Stimulated activated CD8-positive, alpha-beta memory T cell treated with anti-CD3 and anti-CD28 coated beads, Interleukin-12 subunit alpha, Interleukin-12 subunit beta, amount 100 ng/mL, for 24 hours (primary cell): ENCODE results near the gene OCSTAMP.

Experiments used
- DNase-seq: peaks from one replicate; pipeline ENCODE4 v3.0.0-alpha.2; 2020; ENCODE audit errors: extremely low read depth

The OCSTAMP gene, protein sequence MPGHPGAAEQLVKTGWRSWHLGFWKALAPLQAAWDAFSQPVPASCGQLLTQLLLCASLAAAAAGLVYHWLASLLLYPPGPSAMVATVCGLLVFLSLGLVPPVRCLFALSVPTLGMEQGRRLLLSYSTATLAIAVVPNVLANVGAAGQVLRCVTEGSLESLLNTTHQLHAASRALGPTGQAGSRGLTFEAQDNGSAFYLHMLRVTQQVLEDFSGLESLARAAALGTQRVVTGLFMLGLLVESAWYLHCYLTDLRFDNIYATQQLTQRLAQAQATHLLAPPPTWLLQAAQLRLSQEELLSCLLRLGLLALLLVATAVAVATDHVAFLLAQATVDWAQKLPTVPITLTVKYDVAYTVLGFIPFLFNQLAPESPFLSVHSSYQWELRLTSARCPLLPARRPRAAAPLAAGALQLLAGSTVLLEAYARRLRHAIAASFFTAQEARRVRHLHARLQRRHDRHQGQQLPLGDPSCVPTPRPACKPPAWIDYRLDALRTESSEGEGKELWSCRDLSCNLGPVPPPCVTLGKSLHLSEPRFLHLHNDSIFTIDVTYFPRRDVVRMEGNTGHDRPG

DNA sequence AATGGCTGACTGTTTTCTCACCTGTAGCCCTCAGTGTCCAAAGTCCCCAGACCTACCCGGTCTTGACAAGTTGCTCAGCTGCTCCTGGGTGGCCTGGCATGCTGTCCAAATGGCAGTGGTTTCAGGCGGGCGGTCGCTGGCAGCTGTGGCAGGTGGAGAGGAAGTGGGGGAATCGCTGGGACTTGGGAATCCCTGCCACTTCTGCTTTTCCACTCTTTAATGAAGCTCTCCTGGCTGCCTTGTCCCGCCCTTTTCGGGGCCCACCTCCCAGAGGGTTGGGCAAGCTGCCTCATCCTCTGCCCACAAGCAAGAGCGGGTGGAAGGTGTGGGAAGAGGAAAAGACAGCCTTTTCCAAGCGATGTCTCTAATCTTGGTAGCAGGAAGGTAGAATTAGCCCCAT is at the start of gene OCSTAMP:
Gene OCSTAMP (minus strand): TSS at position 194 of the 400 bp plus-strand sequence. CDS start 94 bp downstream, at position 100.
- no peak for DNase-seq

DNA sequence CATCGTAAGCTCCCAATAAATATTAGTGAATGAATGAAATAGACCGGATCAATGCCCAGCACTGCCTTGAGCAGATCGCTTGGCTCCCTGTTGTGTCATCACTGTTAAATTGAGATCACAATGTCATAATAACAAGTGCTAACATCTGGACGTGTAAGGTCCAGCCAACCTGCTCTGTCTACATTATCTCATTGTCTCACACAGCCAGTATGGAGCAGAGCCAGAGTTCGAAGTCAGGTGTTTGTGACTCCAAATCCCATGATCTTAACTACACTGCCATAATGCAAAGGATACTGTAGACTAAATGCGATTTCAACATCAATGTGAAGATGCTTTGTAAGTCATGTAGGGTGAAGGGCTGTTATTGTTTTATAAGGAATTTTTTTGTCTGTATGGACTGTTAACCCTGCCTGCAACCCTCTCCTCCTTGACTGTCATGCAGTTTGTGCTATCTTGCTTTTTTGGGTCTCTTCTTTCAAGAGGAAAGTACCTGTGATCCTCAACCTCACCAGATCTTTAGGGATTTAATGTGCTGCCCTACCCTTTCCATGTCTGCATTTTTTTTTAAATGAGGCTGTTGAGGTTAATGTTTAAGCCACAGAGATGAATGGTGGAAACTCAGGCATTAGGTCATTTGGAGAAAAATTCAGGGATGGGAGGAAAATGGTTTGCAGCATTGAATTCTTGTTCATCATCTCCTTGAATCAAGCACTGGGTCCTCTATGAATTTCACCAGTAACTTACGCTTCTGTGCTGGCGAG is 49.0 kb upstream of the OCSTAMP start:
- DNase-seq: no peak

DNA sequence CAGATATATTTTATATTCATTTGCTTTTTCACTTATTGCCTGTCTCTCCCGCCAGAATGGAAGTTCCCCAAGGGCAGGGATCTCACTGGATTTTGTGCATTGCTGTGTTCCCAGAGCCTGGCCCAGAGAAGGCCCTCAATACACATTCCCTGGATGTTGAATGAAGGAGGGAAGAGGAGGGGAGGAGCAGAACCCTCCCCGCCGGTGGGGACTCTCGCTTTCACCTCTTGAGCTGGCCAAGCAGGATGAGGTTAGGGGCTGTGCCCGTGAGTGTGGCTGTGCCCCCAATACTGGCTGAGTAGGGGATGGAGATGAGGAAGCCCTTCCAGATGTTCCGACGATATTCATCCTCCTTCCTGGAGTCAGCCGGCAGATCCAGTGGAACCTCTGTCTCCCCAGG is 45.5 kb upstream of the OCSTAMP start:
- no peak for DNase-seq

DNA sequence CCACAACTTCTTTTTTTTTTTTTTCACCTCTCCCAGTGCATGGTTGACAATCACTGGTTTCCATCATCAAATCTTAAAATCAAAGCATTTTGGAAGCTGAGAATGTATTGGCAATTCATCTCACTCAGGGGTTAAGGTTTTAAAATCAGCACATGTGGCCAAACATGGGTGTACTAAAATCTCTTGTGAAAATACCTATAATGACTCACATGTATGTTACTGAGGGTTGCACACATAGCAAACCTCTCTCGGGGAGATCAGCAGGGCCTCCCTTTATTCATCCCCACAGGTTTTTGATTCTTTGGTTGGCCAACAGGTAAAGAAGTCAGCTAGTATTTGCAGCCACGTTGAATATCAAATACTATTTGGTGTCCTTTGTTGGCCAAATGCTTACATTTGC is 44.3 kb upstream of the OCSTAMP start:
- no peak for DNase-seq

DNA sequence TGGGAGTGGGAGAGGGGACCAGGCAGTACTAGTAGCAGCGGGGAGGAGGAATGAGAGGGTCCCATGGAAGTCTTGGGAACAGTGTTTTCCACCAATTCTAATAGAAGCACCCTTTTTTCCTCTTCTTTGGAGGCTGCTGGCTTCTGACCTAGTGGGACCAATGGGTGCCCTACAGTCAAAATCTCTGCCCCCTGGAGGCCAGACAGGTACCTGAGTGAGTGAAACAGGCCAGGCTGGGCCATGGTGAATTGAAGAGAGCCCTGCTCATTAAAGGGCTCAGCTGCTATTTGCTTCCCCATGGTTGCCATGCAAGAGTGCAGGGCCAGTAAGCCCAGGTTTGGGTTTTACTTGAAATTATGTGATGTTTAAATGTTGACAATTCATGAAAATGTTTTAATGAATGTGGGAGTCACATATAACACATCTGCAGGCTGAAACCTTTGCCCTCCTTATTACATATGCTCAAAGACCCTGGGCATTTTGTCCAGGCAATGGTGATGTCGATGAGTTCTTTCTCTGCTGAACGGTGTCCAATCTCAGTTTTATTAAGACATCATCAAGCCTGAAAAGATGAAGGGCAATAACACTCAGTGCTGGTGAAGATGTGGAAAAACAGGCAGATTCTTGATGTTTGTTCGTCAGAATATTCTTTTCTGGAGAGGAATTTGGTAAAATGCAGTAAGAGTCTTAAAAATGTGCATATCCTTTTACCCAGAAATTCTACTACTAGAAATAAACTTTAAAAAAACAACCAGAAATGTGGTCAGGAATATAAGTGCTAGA is 42.3 kb upstream of the OCSTAMP start:
- no peak for DNase-seq

DNA sequence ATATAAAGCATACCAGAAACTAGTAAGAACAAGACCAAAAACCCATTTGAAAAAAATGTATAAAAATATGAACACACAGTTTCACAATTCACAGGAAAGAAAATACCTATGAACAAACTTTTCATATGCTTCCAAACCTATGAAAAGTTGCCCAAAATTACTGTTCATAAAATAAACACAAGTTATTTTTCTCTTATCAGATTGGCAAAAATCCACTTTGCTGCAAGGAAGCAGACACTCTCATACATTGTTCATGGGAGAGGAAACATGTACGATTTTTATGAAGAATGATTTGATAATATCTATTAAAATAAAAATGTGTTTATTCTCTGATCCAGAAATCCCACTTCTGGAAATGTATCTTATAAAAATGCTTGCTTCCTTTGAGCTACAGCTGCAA is 40.0 kb upstream of the OCSTAMP start:
- no peak for DNase-seq

DNA sequence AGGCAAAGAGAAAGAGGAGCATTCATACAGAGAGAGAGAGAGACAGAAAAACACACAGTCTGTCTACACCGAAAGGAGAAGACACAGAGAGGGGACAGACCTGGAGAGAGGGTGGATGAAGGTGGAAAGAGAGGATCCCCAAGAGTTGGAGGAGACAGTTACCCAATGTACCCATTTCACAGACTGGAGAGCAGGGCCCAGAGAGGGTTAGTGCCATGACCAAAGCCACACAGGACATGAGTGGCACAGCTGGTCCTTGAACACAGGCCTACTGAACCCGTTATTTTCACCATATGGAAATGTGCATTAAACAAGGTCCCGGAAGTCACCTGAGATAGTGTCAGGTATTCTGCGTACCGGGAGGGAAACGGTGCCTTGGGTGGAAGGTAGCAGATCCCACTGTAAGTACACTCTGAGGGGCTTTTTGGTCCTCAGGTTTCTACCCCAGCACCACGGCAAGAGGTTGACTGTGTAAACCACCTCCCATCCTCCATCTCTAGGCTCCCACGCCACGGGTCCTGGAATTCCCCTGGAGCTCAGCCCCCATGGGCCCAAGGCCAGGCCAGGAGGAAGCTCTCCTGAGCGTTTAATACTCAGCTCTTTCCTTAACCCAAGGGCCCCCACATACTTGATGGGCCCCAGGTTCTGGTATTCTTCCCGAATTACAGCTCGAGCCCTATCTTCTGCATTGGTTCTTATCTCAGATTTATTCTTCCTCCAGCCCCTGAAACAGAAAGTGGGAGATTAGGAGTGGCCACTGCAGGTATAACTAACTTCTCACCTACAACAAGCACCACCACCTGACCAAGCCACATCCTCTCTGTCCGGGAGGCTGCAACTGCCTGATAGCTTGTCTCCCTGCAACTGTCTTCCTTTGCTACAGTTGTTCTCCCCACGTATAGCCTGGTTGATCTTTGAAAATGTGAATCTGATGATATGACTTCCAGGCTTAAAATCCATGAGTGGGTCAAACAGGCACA is 38.4 kb upstream of the OCSTAMP start:
- no peak for DNase-seq

DNA sequence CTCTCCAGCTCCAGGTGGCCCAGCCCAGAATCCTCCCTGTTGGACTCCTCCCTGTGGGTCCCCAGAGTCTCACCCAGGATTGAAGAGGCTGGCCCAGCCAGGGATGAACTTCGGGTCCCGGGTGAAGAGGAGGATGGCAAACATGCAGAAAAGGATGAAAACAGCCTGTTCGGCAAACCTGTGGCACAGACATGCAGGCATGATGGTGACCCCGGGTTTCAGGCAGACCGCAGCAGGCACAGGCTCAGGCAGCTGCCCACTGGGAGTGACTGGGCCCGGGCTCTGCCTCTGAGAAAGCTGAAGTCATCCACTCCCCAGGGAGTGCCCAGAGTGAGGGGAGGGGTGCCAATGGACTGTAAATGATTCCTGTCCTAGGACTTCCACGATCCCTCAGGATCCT is 37.5 kb upstream of the OCSTAMP start:
- DNase-seq: no peak

DNA sequence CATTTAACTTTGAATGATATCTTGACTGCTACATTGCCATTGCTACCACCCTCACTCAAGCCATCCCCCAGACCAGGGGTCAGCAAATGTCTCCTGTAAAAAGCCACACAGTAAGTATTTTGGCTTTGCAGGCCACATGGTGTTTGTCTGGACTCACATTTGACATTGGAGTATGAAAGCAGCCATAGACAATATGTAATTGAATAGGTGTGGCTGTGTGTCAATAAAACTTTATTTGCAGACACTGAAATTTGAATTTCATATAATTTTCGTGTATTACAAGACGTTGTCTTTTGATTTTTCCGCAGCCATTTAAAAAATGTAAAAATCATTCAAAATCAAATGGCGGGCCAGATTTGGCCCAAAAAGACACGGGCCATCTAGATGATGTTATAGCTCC is 36.3 kb upstream of the OCSTAMP start:
- no peak for DNase-seq

DNA sequence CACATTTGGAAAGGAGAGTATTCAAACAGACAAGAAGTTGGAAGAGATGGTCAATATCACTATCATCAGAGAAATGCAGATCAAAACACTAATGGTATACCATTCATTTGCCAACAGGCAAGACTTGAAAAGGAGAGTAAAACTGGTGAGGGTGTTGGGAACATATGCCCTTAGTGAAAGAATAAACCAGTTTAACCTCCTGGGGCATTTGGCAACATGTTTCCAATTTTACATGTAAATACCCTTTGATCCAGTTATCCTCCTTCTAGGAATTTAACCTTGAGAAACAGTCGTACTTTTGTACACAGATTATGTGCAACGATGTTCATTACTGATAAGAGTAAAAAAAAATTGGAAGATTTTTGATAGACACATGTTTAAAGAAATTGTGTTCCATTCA is 34.1 kb upstream of the OCSTAMP start:
- DNase-seq: no peak

DNA sequence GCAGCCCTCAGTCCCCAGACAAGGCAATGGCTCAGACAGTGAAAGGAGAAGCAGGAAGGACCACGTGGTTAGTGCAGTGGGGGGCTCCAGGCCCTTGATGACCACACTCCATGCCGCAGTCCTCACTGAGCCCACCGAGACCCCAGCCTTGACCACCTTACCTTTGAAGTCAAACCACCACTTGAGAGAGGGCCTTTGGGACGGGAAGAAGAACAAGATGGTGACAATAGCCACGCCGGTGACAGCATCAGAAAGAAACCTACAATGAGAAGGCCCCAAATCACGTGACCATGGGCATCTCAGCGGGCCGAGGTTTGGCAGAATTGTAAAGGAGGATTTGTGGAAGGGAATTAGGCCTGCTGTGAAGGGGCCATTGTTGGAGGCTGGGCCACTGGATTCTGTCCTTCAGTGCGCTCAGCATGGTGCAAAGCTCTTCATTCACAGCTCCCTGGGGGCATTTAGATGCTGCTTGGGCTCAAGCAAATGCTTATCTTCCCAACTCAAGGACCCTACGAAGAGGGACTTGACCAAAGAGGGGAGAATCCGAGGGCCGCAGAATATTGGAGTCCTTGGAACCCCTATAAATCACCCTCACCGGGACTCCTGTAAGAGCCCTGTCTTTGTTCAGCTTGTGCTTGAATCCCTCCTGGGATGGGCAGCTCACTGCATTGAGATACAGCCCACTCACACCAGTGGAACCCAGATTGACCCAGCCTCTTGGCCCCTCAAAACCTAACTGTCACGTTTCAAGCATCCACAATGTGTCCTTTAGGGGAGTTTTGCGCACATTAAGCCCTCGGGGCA is 33.2 kb upstream of the OCSTAMP start:
- DNase-seq: no peak

DNA sequence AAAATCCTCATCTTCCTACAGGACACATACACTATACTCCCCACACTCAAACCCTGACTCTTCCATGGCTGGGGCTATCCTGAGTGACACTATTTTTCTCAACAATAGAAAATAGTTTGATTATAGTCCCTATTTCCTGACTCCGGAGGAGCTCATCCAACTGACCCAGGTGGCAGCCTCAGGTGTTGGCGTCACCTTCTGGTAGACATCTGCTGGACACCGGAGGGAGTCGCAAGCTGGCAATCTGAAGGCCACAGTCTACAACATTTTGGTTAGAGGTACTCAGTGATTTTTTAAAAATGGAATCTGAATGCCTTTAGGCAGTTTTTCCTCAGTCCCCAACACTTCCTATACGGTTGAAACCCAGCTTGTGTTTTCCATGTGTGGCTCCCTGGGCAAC is 32.2 kb upstream of the OCSTAMP start:
- DNase-seq: no peak

DNA sequence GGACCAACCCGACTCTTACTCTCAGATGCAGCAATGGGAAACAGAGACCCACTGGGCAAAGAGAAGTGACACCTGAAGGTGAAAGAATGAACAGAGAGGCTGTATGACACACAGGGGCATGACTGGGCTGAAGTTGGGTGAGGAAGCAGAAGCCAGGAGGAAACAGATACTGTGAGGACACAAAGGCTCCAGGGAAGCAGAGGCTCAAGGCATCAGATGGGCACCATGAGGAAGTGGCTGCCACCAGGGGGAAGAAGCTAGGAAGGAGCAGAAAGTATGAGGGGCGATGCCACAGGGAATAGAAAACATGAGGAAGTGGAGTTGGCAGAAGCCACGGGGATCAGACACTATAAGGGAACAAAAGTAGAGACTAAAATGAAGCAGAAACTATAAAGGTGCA is 30.9 kb upstream of the OCSTAMP start:
- no peak for DNase-seq

DNA sequence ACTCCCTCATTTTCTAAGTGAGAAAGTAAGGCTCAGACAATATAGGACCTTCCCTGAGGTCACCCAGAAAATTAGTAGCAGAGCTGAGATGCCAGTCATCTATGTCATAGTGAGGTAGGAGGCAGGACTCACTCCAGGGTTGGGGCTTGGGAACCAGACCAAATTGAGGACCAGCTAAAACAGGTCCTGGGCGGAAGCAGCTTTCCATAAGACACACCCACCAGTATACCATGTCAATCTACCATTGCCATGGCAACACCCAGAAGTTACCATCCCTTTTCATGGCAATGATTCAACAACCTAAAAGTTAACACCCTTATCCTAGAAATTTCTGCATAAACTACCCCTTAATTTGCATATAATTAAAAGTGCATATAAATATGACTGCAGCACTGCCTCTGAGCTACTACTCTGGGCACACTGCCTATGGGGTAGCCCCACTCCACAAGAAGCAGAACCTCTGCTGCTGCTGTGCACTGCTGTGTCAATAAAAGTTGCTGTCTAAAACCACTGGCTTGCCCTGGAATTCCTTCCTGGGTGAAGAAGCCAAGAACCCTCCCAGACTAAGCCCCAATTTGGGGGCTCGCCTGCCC is 30.3 kb upstream of the OCSTAMP start:
- no peak for DNase-seq

DNA sequence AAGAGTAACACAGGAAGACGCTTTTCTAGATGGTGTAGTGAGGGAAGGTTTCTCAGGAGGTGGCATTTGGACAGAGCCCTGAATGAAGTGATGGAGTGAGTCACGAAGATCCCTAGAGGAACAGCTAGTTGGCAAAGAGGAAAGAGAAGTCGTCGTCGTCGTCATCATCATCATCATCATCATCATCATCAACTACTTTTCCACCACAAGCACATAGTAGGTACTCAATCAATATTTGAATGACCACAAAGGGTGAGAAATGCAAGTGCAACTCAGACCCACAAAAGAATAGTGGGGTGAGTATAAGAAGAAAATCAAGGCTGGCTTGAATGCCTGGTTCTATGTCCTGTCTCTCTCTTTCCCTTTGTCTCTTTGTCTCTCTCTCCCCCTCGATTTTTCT is 28.3 kb upstream of the OCSTAMP start:
- DNase-seq: no peak

DNA sequence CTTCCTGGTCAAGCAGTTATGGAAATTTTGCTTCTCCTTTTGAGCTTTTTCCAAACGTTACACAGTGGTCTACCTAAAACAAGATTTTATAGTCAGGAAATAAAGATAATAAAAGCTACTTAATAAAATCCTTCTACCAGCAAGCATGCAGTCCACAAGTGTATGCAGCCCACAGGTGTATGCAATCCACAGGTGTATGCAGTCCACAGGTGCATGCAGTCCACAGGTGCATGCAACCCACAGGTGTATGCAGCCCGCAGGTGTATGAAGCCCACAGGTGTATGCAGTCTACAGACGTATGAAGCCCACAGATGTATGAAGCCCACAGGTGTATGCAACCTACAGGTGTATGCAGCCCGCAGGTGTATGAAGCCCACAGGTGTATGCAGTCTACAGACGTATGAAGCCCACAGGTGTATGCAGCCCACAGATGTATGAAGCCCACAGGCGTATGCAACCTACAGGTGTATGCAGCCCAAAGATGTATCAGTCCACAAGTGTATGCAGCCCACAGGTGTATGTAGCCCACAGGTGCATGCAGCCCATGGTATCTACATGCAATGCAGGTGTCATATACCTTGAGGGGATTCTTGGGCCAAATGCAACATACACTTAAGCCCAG is 26.4 kb upstream of the OCSTAMP start:
- DNase-seq: no peak

DNA sequence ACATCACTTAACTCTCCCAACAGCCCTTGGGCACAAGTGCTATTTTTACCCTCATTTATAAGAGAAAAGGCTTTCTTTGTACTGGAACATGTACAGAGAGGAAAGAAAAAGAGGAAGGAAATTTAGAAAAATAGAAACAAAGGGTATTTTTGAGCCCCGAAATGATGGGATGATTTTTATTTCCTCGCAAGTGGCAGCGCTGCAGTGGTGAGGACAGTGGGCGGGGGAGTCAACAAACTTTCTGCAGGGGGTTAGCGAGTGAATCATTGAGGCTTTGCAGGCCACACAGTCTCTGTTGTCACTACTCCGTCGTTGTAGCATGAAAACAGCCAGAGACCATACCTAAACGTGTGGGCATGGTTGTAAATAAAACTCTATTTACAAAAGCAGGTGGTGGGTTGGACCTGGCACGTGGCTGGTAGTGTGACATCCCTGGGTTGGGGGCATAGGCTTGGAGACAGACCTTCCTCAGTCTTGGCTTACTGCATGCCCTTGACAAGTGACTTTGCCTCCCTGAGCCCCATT is 25.5 kb upstream of the OCSTAMP start:
- DNase-seq: no peak

DNA sequence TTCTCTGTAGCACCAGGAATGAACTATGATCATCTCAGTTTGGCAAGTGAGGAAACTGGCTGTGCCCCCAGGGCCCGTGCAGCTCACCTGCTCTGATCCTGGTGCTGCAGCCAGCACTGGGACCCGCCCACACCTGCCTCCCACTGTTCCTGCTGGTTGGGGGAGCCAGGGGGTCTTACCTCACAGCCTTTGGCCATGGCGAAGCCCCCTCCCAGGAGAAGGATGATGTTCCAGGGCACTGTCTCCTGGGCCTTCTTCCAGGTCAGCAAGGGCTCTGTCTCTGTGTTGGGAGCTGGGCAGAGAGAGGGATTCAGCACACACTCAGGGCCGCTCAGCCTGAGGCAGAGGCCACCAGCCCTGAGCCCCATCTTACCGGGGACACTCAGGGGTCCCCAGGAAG is 24.9 kb upstream of the OCSTAMP start:
- DNase-seq: no peak
